AG09319 (cell line): ENCODE measurements around the gene DRG2.

Source experiments
- DNase-seq: peaks from one replicate; pipeline ENCODE4 v3.0.0-alpha.2; 2010; ENCODE audit warnings: low read depth; ENCODE audit errors: extremely low read depth
- CTCF ChIP-seq: IDR thresholded peaks from 2 replicates; pipeline ENCODE4 v1.5.1; 2011; ENCODE audit warnings: low read depth, mild to moderate bottlenecking, inconsistent platforms, low read length, moderate library complexity

The DRG2 gene

GRCh38 chr17:18151290-18151689, 63.5 kb downstream of the DRG2 start:
- TF ChIP-seq CTCF = no peak
- DNase-seq = no peak

- TF ChIP-seq CTCF = no peak
Observed at GRCh38 chr17:18155179-18155578, 67.4 kb downstream of the DRG2 start.

GRCh38 chr17:18156171-18156975, 68.6 kb downstream of the DRG2 start:
- no peak for TF ChIP-seq CTCF
- DNase-seq = no peak

More at GRCh38 chr17:18155179-18155578, 67.4 kb downstream of the DRG2 start:
- DNase-seq = no peak

- no peak for DNase-seq
- no peak for TF ChIP-seq CTCF
Observed at GRCh38 chr17:18156976-18157280, 69.2 kb downstream of the DRG2 start.
